ENCODE measurements around the gene AK3.

AK3 gene

DNA sequence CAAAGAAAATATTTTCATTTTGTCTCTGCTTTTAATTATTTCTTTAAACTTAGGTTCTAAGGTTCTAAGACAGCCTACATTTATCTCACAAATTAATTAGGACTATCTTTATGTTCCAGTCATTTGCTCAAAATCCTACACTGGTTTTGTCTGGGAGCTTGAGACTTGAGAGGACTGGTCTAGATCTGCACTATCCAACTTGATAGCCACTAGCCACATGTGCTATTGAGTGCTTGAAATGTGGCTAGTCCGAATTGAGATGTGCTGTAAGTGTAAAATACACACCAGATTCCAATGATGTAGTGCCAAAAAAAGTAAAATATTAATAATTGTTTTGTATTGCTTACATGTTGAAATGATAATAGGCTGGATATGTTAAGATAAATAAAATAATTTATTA is 54.4 kb downstream of the AK3 start:
- TF ChIP-seq, protein P1, sequence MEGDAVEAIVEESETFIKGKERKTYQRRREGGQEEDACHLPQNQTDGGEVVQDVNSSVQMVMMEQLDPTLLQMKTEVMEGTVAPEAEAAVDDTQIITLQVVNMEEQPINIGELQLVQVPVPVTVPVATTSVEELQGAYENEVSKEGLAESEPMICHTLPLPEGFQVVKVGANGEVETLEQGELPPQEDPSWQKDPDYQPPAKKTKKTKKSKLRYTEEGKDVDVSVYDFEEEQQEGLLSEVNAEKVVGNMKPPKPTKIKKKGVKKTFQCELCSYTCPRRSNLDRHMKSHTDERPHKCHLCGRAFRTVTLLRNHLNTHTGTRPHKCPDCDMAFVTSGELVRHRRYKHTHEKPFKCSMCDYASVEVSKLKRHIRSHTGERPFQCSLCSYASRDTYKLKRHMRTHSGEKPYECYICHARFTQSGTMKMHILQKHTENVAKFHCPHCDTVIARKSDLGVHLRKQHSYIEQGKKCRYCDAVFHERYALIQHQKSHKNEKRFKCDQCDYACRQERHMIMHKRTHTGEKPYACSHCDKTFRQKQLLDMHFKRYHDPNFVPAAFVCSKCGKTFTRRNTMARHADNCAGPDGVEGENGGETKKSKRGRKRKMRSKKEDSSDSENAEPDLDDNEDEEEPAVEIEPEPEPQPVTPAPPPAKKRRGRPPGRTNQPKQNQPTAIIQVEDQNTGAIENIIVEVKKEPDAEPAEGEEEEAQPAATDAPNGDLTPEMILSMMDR (IDR thresholded peaks at IDR 0.05; ENCODE audit: extremely low read depth, missing control alignments), result no peak
- no peak for DNase-seq (ENCODE audit: low spot score)

DNA sequence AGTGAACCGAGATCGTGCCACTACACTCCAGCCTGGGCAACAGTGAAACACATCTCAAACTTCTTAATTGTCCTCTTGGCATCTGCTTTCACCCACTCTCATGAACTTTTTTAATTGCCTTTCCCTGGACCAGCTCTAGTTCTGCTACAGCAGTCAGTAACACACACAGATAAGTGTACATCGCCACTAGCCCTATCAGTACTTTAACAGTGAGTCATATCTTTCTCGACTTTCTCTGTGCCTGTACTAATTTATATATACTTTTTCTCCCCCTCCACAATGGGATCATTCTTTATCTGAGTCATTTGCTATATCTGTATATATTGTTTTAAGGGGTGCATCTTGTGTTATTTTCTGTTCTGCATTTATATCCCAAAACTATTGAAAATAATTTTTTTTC is 54.9 kb downstream of the AK3 start:
- no peak for DNase-seq (ENCODE audit: low spot score)
- TF ChIP-seq, protein P1 (IDR thresholded peaks at IDR 0.05; ENCODE audit: extremely low read depth, missing control alignments), result no peak

DNA sequence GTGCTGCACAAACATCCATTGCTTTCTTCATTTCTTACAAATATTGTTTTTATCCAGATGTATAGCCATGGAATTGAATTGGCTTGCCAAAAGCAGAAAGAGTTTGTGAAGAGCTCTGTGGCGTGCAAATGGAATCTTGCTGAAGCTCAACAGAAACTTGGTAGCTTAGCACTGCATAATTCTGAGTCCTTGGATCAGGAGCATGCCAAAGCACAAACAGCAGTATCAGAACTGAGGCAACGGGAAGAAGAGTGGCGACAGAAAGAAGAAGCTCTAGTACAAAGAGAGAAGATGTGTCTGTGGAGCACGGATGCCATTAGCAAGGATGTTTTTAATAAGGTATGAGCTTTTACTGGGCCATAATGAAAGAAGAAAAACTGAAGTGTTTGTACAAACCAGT is 56.2 kb downstream of the AK3 start:
- TF ChIP-seq, protein P1 (IDR thresholded peaks at IDR 0.05; ENCODE audit: extremely low read depth, missing control alignments), result no peak
- DNase-seq (ENCODE audit: low spot score), result no peak

DNA sequence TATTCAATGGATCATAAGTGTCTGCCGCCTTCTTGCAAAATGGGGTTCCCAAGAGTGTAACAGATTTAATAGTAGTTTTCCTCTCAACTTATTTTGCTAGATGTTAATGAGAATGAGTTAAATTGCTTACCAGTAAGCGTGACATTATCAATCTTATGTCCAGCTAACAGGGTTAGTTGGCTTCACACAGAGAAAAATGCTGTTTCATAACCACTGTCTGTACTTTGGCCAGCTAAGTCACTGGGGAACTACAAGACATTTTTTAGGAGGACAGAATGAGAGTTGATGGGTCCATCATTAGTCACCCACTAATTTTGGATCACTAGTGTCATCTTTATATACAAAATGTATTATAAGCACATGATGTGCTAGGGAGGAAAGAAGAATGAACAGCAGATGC is 60.3 kb downstream of the AK3 start:
- TF ChIP-seq, protein P1 (IDR thresholded peaks at IDR 0.05; ENCODE audit: extremely low read depth, missing control alignments), result no peak
- DNase-seq (ENCODE audit: low spot score), result no peak

DNA sequence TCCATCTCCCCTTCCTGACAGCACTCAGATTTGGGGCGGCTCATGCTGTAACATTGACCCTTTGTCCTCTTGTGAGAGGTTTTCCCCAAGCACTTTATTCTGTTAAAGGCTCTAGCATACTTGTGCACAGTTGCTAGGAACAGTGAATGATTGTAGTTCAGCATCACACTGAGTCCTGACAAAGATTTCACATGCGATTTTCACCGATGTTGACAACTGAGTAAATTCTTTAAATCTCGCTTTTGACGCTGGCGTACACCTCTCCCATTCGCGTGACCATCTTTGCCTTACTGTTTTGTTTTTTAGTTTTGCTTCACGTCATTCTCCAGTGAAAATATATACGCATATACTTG is 60.9 kb downstream of the AK3 start:
- DNase-seq (ENCODE audit: low spot score), result no peak
- TF ChIP-seq, protein P1 (IDR thresholded peaks at IDR 0.05; ENCODE audit: extremely low read depth, missing control alignments), result no peak

DNA sequence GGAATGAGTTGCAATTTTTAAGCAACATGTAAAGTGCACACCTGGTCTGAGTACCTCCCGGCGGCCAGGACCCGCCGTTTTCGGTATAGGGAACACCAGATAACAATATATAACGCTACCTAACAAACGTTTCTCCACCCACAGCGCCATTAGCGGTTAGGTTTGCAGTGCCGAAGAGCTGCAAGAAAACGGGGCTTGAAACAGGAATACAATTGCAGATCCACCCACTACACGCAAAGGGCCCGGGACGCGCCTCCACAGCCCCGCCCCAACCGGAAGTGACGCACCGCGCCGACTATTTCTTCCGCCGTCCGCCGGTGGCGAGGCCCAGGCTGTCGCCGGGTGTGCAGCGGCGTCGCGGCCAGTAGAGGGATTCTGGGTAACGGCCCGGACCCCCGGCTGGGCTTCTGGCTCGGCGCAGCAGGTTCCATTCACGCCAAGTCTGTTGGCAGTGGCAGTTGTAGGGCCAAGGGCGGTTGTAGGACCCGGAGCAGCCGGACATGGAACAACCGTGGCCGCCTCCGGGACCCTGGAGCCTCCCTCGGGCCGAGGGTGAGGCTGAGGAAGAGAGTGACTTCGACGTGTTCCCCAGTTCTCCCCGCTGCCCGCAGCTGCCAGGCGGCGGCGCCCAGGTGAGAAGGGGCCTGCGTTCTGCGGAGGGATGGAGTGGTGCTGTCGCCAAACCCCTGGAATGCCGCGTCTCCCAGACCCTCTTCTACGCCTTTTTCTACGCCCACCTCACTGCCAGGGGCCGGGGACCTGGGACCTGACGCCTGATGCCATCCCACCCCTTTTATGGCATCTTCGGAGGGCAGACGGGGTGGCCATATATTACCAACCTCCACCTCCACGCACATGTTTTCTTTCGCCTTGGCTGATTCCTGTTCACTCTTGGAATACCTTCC is 61.5 kb downstream of the AK3 start, which contains the start of gene CDC37L1:
Gene CDC37L1 (plus strand): TSS at position 302 of the 905 bp plus-strand sequence. CDS start 199 bp downstream, at position 501.
- TF ChIP-seq, protein P1 (IDR thresholded peaks at IDR 0.05; ENCODE audit: extremely low read depth, missing control alignments), result peak; percentile 38
- DNase-seq (ENCODE audit: low spot score), result peak; percentile 92

DNA sequence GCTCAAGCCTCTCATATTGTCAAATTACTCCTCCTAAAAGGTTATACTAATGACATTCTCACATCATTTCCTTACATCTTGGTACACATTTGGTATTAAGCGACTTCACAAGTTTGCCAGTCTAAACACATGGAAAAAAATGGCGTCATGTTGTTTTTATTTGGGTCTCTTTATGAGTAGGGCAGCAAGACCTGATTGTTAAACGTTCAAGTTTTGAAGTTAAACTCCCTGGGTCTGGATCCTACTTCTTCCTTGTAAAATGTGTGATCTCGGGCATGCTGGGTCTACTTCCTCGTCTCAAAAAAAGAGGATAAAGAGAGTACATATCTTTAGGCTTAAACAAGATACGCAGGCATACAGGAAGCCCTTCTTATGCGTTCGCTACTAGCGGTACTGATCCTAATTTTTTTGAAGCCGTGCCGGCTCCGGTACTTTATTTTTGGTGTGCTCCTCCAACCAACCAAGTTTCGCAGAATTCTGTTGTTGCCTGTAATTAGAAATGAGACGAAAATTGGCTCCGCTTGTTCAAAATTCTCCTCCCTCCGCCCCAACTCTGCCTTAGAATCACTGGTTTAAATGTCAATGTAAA is 62.2 kb downstream of the AK3 start:
- DNase-seq (ENCODE audit: low spot score), result no peak
- TF ChIP-seq, protein P1 (IDR thresholded peaks at IDR 0.05; ENCODE audit: extremely low read depth, missing control alignments), result no peak

Measured in GM20000 (cell line).